Measurements from ENCODE around the gene GRB10.

GRB10 gene

DNA sequence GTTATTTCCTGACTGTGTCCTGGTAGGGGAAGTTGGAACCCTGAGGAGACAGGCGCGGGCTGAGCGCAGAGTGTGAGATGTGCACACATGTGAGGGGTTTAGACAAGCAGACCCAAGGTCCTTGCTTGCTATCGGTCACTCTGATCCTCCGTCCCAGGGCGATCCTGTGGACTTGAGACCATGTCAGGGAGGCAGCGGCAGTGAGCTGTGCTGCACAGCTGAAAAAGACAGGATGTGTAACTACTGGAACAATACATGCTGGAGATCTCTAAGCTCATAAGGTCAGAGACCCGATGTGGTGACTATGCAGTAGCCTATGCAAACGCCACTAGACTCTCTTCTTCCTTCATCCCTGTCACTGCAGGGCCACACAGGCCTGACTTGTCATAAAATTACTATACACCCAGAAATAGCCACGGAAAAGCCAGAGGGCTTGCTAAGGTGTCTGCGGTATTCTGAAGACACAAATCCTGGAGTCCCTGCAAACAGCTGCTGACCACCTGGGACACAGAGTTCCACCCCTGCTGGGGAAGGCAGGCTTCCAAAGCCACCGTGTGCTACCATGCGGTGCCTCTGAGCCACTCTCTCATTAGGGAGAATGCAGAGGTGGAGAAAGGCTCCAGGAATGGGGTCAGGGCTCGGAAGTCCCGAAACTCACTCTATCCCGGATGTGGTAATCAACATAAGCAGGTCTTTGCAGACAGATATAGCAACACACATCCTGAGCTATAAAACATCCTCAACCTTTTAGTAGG lies 126.4 kb downstream of the GRB10 start:
- no peak for DNase-seq (ENCODE audit: low read depth, low spot score)

DNA sequence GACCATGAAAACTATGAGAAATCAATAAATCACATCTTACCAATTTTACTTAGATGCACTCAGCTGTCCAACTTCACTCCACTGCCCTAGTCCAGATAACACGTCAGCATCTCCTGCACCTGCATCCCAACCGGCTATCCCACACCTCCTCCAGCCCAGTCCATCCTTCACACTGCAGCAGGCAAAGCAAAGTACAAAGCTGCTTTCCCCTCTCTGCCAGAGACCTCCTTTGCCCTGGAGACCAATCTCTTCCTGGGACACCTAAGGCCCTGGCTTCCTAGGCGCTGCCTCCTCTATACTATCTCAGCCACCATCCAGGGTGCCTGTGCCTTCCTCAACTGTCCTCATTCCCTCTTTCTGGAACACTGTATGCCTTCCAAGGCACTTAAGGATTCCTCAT lies 127.2 kb downstream of the GRB10 start:
- DNase-seq (ENCODE audit: low read depth, low spot score), result no peak

DNA sequence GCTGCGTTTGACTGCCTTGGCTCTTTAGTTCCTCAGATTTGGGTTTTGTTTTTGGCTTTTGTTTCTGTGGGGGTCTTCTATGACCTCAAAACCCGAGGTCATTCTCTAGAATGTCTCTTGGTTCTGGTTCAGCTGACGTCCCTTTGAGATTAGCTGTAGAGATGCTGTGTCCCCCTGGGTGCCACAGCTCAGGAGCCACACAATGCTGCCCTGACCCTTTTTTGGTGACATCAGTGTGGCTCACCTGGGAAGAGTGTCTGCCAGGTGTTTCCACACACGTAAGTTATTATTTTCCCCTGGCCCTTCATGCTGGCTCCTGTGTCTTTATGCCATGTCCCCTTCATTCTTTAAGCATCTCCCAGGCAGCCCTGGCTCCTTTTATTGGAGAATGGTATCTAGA lies 127.7 kb downstream of the GRB10 start:
- DNase-seq (ENCODE audit: low read depth, low spot score), result no peak

DNA sequence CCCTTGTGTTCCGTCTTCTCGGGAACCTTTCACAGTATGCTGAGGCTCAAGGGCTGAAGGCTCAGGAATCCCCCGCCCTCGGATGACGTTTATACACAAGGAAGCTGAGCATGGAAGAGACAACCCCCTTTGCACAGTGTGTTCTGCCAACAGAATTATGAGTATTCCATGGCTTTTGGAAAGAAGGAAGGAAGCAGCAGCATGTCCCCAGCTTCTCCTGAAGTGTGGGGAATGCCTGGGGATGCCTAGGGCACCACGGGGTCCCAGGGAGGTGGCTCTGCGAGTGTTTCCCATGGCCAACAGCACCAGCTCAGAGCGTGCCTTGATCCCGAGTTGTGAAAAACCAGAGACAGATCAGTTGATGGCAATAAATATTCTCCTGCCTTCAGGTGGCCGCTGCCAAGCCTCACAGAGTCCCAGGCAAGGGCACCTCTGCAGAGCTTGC lies 128.7 kb downstream of the GRB10 start:
- DNase-seq (ENCODE audit: low read depth, low spot score), result no peak

DNA sequence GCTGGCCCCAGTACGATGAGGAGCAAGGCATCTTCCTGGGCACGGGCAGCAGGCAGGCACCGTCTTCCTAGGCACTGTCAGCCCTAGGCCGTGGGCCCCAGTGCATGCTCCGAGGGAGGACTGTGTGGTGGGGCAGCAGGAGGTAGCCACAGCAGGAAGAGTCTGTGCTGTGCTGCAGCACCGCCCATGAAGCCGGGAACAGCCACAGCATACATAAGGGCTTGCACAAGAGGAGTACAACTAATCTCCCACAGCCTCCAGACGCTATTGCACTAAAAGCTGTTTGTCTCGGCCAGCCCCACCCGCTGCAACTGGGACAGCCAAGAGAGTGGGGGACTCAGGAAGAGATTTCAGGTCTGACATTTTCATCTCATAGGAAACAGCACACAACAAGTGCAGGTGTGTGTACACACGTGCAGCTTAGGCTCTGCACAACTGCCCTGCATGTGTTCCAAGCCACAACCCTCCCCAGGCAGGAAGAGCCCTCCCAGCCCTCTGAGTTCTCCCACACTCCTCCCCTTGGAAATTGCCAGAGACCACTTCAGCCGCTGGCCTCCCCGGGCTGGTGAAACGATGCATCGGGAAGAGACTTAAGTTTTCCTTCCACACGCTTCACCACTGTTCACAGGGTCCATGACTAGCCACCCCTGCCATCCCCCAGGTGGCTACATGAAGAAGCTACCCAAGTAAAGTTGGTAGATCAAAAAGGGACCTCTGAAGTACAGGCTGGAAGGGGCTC lies 129.4 kb downstream of the GRB10 start:
- no peak for DNase-seq (ENCODE audit: low read depth, low spot score)

DNA sequence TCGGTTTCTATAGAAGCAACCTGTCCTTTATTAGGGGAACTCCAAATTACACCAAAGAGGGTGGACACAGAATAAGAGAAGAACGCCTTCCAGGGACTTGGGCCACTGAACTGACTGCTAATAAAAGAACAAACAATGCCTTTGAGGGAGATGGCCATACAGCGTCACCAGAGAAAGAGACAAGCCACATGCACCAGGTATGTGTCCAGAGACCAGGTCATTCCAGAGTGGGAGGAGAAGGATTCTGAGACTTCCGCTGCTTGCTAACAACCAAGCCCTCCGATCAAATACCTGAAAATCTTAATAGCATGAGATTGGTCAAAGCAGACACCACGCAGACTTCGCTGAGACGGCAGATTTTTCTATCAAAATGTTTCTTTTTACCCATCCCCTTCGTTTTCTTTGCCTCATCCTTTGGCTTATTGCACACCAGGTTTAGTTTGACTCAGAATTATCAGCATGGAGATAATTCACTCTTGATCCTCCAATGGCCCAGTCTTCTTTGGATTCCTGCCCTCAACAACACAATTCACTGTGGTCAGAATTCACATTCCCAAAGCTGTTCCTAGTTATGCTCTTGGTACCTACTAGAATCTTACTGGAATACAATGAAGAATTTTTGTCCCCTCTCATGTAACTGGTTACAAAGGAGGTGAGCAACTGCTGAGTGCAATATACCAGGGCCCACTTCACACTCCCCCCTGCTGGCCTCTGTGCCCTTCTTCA lies 130.1 kb downstream of the GRB10 start:
- no peak for DNase-seq (ENCODE audit: low read depth, low spot score)

DNA sequence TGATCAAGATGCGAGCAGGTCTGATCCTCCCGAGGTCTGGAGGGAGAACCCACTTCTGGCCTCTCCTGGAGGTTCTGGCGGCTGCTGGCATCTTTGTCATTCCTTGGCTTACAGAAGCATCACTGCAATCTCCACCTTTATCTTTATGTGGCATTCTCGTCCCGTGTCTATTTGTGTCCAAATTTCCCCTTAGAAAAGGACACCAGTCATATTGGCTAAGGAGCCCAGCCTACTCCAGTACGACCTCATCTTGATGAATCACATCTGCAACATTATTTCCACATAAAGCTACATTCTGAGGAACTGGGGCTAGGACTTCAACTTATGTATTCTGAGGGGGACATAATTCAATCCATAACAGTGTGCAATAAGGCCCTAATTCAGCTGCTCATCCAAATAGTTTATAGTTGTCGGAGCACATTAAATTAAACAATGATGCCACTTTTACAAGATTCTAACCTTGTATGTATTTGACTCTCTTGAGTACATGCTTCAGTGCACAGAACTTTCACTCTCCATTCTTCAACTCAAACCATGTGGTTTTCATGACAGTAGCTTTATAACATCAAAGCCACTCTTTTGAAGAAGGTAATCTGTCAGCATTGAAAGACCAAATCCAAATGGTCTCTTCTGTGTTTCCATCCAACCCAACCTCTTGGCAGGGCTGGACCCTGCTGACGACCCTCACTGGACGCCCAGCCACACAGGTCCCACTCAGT lies 131.3 kb downstream of the GRB10 start:
- no peak for DNase-seq (ENCODE audit: low read depth, low spot score)

DNA sequence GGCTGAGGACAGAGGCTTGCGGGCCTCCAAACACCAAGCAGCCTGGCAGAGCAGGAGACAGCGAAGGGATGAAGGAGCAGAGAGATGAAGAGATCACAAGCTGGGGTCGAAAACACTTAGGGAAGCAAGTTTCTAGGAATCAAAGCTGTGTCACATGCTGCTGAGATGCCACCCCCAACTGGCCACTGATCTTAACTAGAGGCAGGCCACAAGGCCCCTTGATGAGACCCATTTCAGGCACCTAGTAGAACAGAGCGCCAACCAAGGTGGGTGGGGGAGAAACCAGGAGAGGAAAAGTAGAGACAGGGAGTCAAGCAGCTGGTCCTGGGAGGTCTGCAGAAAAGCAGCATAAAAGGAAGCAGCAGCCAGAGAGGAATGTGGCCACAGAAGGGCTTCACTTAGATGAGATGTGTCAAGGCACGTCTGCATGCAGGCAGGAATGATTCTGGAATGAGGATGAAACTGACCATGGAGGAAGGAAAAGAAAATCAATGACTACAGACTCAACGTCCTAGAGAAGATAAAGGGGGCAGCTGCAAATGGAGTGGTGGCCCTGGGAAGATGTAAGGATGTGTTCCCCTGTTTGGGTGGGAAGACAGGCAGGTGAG lies 132.5 kb downstream of the GRB10 start:
- DNase-seq (ENCODE audit: low read depth, low spot score), result no peak

DNA sequence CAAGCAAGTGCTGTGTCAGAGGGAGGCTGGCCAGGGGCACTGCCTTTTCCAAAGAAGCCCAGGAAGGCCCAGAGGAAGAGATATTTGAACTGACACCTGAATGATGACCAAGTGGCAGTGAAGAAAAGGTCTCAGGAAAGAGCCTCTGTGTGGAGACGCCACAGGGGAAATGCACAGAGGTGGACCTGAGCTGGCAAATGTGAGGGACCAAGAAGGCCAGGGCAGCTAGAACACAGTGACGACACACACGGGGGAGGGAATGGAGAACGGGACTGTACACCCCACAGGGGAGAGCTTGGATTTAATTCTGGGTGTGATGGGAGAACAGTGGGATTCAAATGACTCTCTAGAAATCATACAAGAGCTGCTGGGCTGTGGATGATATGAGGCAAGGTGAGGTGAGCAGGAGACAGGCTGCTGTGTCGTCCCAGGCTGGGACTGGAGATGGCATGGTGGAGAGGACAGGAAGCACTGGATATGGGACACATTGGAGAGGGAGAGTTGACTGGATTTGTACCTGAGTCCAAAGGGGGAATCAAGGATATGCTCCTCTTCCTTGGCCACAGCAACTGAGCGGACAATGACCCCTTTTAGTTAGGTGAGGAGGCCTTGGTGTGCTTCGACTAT lies 133.3 kb downstream of the GRB10 start:
- DNase-seq (ENCODE audit: low read depth, low spot score), result no peak

DNA sequence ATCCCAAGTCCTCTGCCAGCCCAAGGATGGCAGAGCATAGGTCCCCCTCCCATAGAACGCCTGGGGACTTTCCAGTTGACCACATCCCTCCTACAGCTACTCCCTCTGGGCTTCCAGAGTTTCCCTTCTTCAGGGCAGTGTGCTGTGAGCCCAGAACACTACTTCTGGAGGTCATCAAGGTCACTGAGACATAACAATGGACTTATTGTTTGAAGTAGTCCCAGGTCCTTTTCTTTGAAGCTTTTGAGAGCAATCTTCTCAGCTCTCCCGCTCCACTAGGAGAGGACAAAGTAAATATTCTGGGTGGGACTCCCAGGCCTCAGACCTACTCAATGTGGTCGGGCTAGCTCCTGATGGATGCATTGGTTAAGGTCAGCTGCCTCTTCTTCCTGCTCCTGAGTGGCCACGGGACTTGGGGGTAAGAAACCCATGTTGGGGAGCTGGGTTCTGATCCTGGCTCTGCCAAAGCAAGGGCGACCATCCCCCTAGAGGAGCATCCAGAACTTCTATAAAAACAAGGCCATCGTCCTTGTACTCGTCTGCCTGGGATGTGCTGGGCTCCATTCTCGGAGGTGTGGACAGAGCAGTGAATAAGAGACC lies 134.0 kb downstream of the GRB10 start:
- no peak for DNase-seq (ENCODE audit: low read depth, low spot score)

DNA sequence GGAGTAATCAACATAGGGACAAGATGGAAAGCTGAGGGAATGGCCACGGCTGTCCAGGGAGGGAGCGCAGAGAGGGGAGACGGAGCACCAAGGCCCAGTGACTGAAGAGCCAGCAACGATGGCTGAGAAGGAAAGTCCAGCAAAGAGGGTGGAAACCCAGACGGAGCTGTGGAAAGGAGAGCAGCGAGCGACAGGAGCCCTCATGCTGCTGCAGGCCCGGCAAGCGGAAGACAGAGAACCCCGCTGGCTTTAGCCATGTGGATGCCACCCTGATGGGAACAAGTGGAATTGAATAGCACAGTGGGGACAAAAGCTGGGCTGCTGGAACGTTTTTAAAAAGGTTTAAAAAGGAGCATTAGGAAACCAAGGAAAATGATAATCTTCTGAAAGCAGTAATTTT lies 134.6 kb downstream of the GRB10 start:
- no peak for DNase-seq (ENCODE audit: low read depth, low spot score)

DNA sequence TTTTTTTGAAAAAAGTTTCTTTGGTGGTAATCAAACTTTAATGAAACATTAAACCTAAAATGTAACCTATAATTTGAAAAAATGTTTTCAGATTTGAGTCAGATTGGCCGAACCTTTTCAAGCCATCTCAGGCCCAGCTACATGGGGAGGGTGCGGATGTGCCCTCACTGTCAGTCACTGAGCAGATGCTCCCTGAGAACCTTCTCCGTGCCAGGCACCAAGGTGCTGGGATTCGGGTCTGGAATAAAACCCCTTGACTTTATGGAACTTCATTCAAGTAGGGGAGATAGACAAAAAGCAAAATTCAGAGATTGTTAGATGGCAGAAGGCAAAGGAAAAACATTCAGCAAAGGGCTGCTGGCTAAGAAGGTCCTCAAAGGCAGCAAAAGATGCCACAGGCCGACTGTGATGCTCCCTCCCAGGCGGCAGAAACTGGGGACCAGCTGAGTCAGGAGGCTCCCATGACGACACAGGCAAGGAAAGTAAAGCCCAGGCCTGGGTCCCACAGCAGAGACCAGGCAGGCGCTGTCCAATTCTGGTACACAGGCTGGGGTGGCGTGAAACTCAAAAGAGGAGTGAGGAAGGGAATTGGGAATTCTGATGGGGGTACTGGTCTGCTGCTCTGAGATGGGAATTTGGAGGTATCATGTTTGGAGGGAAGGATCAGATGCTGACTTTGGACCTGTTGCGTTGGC lies 135.3 kb downstream of the GRB10 start:
- no peak for DNase-seq (ENCODE audit: low read depth, low spot score)

DNA sequence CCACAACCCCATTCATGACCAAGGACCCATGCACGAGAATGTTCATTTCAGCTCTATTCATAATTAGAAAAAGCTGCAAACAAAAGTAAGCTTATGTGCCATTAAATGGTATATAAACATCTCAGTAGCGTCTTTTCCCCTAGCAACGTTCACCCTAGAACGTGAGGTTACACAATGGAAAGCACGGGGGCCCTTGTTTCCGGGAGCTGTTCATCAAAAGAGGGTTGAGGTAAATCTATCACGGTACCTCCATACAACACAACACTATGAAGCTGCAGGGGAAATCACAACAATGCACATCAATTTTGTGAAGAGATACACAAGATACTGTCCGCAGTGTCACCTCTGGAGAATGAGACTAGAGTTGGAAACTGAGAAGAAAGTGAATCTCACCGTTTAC lies 136.6 kb downstream of the GRB10 start:
- DNase-seq (ENCODE audit: low read depth, low spot score), result no peak

DNA sequence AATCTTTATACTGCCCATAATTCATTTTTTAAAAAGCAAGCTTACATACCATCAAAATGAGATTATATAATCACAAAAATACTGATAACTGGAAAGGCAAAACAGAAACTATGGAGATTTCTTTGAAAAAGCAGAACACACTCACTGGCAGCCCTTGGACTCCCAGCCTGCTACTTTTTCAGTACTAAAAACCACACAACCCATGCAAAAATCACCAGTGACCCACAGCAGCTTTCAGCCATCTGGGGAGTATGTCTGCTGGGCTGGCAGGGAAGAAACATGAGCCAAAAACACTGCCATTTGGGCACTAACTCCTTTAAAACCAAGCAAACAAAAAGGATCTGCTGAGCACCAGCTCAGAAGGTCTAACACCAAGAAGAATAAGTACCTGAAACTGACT lies 137.5 kb downstream of the GRB10 start:
- DNase-seq (ENCODE audit: low read depth, low spot score), result no peak

DNA sequence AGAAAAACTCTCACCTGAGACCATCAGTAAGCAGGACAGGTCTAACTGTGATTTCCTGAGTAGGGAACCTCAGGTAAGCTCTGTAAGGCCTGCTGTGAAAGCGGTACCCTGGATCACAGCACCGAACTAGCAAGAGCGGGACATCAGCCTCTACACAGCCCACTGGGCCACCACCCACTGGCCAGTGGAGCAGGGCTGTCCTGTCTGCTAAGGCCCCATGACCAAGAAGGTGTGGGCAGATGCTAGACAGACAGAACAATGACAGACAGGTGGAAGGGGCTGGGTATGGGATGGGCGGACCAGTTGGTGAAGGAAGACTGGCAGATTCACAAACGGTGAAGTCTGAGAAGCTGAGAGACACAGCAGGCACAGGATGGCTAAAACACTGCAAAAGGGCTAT lies 138.1 kb downstream of the GRB10 start:
- DNase-seq (ENCODE audit: low read depth, low spot score), result no peak

DNA sequence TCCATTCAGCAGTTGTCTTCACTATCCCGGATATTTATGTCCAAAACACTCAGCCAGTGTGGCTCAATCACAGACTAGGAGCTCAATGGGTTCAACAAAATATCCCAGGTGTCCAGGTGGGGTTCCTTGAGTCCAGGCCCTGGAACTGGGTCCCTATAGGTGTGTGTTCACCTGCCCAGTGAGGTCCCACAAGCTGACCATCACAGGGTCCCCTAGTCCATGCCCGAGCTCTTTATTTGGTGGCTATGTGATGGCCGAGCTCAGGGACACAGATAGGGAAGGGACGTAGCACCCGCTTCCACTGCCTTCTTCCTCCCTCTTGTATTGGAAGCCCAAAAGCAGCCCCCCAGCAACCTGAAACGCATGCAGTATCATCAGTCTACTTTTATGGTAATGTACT lies 138.6 kb downstream of the GRB10 start:
- no peak for DNase-seq (ENCODE audit: low read depth, low spot score)

DNA sequence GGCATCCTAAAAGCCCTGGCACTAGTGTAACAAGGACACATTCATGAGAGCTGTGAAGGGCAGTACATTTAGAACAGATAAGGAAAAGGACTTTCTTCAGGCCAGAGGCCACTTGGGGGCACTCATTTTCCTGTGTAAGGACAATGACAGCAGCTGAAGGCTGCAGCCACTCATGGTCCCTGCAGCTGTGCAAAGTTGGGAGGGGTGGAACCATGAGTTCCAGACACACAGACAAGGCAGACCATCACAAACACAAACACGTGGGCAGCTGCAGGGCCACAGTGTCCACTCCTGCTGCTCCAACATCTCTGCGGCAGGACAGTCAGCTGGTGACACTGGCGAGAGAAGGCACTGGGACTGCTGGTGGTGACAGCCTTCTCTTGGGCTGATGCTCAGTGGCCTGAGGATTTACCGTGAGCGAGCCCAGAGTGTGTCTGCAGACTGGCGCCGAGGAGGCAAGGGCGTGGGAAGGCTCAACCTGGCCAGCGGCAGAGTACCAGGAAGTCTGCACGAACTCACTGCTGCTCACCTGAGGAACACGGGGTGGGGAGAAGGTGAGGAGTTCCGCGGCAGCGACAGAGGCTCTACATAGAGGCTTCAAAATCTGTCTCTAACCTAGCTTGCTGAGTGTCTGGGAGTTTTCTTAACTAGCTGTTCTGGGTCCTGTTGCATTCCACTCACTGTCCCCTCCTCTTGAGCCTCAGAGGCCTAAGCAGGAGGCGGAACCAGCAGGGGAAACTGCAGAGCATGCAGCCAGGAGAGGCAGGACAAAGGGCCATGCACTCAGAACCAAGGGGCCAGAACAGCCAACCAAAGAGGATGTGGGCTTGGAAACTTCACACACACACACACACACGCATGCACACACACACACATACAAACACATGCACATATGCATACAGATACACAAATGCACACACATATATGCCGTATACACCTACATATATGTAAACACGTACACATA lies 141.0 kb downstream of the GRB10 start:
- no peak for DNase-seq (ENCODE audit: low read depth, low spot score)

DNA sequence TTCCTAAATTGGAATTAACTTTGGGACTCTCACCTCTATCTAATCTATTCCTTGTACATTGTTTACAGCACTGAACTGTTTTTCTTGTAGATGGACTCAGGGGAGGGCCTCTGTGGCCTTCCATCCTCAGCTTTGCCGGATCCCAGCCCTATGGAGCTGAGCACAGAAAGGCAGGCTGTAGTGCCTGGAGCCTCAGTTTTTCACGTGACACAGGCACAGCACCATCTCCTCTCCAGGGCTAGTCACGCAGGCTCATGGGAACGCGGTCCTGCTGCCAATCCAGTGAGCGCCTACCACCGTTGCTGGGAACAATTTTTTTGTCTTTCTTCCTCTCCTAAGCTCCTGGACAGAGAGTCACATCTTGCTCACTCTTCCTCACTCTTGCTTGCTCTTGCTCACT lies 141.9 kb downstream of the GRB10 start:
- DNase-seq (ENCODE audit: low read depth, low spot score), result no peak

DNA sequence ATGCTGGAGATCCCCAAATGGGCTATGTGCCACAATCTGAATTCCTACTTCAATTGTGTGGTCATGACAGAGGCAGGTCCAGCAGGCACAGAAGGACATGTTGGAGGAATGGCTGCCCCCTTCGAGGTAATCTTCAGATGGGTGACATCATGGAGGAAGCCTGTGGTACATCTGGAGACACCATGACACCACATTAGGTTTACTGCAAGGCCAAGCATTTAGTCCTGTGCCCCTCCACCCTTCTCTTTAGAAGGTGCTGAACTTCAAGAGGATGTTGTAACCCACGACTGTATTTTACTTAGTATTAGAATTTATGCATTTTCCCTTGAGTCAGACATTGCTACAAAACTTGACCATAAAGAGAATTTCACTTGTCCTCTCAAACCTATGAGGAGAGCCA lies 142.4 kb downstream of the GRB10 start:
- no peak for DNase-seq (ENCODE audit: low read depth, low spot score)

All from activated CD4-positive, CD25-positive, alpha-beta regulatory T cell treated with anti-CD3 and anti-CD28 coated beads, Interleukin-2, amount 50 U/mL, for 16 hours (primary cell).